Measurements from ENCODE around the gene TGFB1I1. TPM values are rescaled to one million over a fixed set of nuclear protein-coding genes. Genes with fewer than 3 reads are reported as not detected.

Gene TGFB1I1
- polyA plus RNA-seq, 2 of the 4 experiments (the other 2 are of a cell fraction), result 8.3 to 75.1 TPM

DNA sequence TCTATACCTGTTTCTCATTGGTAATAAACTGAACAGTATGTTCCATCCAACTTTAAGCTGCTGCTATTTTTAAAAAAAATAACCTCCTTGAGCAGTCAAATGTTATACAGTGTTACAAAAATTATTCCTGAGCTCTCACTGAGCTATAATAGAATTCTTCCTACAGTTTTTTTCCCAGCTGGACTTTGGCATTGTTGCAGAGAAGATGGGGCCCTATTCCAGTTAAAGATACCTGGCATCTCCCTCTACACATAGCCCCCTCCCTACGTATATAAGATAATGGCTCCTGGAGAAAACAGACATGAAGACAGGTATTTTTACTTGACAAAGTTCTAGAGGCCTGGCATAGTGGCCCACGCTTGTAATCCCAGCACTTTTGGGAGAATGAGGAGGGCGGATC, 42.2 kb upstream of the TGFB1I1 start:
- H3K4me1 ChIP-seq, result no peaks in the 10 kb centered on the region
- no peak for TF ChIP-seq TFCP2L1 (CRISPR knock-in tag; IDR thresholded peaks at IDR 0.05)
- no peak for TF ChIP-seq KDM1A (IDR thresholded peaks at IDR 0.05; ENCODE audit: low read depth)
- TF ChIP-seq, protein P1, sequence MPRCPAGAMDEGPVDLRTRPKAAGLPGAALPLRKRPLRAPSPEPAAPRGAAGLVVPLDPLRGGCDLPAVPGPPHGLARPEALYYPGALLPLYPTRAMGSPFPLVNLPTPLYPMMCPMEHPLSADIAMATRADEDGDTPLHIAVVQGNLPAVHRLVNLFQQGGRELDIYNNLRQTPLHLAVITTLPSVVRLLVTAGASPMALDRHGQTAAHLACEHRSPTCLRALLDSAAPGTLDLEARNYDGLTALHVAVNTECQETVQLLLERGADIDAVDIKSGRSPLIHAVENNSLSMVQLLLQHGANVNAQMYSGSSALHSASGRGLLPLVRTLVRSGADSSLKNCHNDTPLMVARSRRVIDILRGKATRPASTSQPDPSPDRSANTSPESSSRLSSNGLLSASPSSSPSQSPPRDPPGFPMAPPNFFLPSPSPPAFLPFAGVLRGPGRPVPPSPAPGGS (IDR thresholded peaks at IDR 0.05), result no peak
- no peak for TF ChIP-seq PBX3 (IDR thresholded peaks at IDR 0.05)
- TF ChIP-seq EP300 (IDR thresholded peaks at IDR 0.05), result no peak
- TF ChIP-seq RCOR1 (IDR thresholded peaks at IDR 0.05; ENCODE audit: low read depth, low read length), result no peak
- no peak for TF ChIP-seq BHLHE40 (IDR thresholded peaks at IDR 0.05; ENCODE audit: low read depth, low read length)
- no peak for TF ChIP-seq NR3C1 (IDR thresholded peaks at IDR 0.05)
- FAIRE-seq (no peak), DNase-seq (ENCODE audit: low read depth in 1 of 2, low spot score in 1 of 2) (no peak), ATAC-seq (no peak)
- ChIA-PET POLR2A (no interaction called here), CTCF (interaction anchor here (0.7 to 4.8 kb wide), 3 partner anchors 11 to 445 kb away, joined by 3 to 33 read pairs (median 11); partner anchors contain the start of gene ZNF843)
- 71% methylated on average over 3 of the region's 3 CpGs for whole genome bisulfite sequencing (ENCODE audit: missing lambda C conversion rate)
- H3K4me2 ChIP-seq, result no peak overlapping the region
- no peaks in the 10 kb centered on the region for H3K9me3 ChIP-seq
- no peak overlapping the region for H3K27ac ChIP-seq
- H3K4me3 ChIP-seq, result no peak overlapping the region

DNA sequence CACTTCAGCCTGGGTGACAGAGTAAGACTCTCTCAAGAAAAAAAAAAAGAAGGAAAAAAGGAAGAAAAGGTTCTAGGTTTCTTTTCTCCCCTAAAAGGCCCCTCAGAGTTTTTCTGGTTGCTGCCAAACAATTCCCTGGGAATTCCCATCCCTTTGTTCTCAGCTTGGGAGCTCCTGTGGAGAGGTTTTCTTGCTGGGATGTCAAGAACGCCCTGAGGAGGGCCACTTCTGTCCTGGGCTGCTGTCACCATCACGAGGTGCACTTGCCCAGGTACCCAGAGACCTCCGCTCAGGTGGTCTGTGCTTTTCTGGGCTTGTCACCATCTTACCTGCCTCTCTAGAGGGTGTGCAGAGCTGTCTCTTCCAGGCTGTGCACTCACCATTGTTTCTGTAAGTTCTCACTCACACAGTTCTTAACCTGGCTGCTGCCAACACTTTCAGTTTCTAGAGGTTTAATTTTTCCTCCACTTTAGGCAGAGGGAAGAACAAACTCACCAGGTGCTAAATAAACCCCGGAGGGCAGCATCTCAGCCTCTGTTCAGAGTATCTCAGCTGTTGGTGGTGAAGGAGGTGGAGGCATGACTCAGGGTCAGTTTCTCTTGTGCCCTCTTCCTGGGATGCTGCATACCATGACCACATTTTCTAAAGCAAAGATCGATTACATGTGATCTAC, 41.4 kb upstream of the TGFB1I1 start:
- POLR2A ChIA-PET, result no interaction called here
- ATAC-seq (no peak), DNase-seq (ENCODE audit: low read depth in 1 of 2, low spot score in 1 of 2) (no peak), FAIRE-seq (no peak)
- no peak for TF ChIP-seq NFE2L2 (conservative IDR thresholded peaks at IDR 0.05; ENCODE audit: low read length)
- no peak for TF ChIP-seq CTCF (IDR thresholded peaks at IDR 0.05)
- TF ChIP-seq RCOR1 (IDR thresholded peaks at IDR 0.05; ENCODE audit: low read depth, low read length), result no peak
- TF ChIP-seq FOXS1 (CRISPR knock-in tag; IDR thresholded peaks at IDR 0.05), result no peak
- no peak for TF ChIP-seq HMGXB4 (CRISPR knock-in tag; IDR thresholded peaks at IDR 0.05; ENCODE audit: borderline replicate concordance)
- H3K27ac ChIP-seq, result no peak overlapping the region
- CTCF ChIA-PET, result interaction anchor here (0.7 to 4.8 kb wide), 5 partner anchors 10 to 446 kb away, joined by 3 to 33 read pairs (median 4); partner anchors contain the start of genes HSD3B7 and ZNF843
- H3K9me3 ChIP-seq, result no peaks in the 10 kb centered on the region
- H3K4me1 ChIP-seq, result no peaks in the 10 kb centered on the region
- 16% methylated on average over 5 of the region's 5 CpGs for WGBS (ENCODE audit: missing lambda C conversion rate)
- H3K4me2 ChIP-seq, result no peak overlapping the region
- no peak overlapping the region for H3K4me3 ChIP-seq

- TF ChIP-seq FOXS1 (CRISPR knock-in tag; IDR thresholded peaks at IDR 0.05) (no peak), EP300 (IDR thresholded peaks at IDR 0.05) (no peak)
- Histone ChIP-seq H3K4me3 (no peak overlapping the region), H3K9me3 (no peaks in the 10 kb centered on the region), H3K4me1 (no peaks in the 10 kb centered on the region), H3K27ac (no peak overlapping the region), H3K4me2 (no peak overlapping the region)
- FAIRE-seq (no peak), DNase-seq (ENCODE audit: low read depth in 1 of 2, low spot score in 1 of 2) (no peak), ATAC-seq (no peak; a peak in 1 of 6 replicates)
- 83% methylated on average over 28 of the region's 47 CpGs for WGBS (ENCODE audit: missing lambda C conversion rate)
- ChIA-PET CTCF (interaction anchor here (0.7 to 1.2 kb wide), 2 partner anchors 234 to 279 kb away, joined by 3 to 5 read pairs; no protein-coding TSS in a partner anchor), POLR2A (no interaction called here)
These were observed 36.4 kb upstream of the TGFB1I1 start for GRCh38 chr16:31435341-31436220.

All from A549 (cell line).